CD4-positive, alpha-beta T cell treated with Interleukin-6 at 100 ng/mL for 8 hours (primary cell): ENCODE results near the gene TTC29.
"Not testable (repeated sequence)": the region's sequence is repeated elsewhere in the genome, so short reads cannot be mapped to it uniquely, and the experiment has no call there.

ENCODE experiments used
- DNase-seq: peaks from one replicate; pipeline ENCODE4 v3.0.0-alpha.2; 2020; ENCODE audit warnings: mixed read lengths, low spot score

The TTC29 gene

GRCh38 chr4:146674829-146675570 is 270.7 kb downstream of the TTC29 start:
- no peak for DNase-seq

DNA sequence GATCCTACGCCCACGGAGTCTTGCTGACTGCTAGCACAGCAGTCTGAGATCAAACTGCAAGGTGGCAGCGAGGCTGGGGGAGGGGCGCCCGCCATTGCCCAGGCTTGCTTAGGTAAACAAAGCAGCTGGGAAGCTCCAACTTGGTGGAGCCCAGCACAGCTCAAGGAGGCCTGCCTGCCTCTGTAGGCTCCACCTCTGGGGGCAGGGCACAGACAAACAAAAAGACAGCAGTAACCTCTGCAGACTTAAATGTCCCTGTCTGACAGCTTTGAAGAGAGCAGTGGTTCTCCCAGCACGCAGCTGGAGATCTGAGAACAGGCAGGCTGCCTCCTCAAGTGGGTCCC is 281.7 kb downstream of the TTC29 start:
- DNase-seq, result not testable (repeated sequence)

- DNase-seq, result no peak
Observed at GRCh38 chr4:146661367-146661766, 284.3 kb downstream of the TTC29 start.
